ENCODE results near the gene PSG6. TPM values are rescaled to one million over a fixed set of nuclear protein-coding genes. Genes with fewer than 3 reads are reported as not detected.
"Not testable (repeated sequence)": the region's sequence is repeated elsewhere in the genome, so short reads cannot be mapped to it uniquely, and the experiment has no call there.

Gene PSG6
- total RNA-seq, 3 donors from 2014 or later (not counting 1 experiment from before 2014, with no cell fraction given) = not detected

DNA sequence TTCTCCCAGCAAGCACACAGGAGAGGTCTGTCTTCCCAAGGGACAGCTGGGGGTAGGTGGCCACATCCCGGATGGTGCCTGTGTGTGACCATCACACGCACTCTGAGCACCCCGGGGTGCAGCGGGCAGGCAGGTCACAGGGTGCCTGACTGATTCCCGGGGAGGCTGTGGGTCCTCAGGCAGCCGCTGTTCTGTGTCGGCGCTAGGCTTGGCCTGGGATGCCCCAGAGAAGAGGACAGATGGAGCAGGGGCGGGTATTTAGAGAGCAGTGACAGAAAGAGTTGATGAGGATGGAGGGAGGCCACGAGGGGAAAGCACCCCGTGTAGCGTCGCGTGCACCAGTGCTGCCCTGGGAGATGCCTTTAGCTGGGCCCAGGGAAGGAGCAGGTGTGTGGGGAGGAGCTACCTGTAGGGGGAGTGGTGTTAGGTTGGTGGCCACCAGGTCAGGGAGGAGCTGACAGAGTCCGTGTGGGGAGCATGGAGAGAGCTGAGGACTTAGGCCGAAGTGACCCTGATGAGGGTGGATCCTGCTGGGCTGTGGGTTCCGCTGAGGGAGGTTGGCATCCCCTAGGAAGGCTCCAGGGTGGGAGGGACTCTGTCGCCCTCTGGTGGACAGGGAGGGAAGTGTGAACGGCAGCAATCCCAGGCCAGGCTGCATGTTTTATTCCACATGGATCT, 60.7 kb downstream of the PSG6 start:
- H3K27ac ChIP-seq (ENCODE audit: low read length); ATAC-seq; H3K27me3 ChIP-seq (ENCODE audit: control insufficient read depth, insufficient read depth, low read length); H3K4me1 Mint-ChIP-seq; intact Hi-C loops (cut with micrococcal nuclease); H3K4me3 ChIP-seq (ENCODE audit: low read length); H3K36me3 ChIP-seq (ENCODE audit: control insufficient read depth, insufficient read depth, low read length); H3K9me3 ChIP-seq (ENCODE audit: control insufficient read depth, insufficient read depth, low read length); H3K9me3 Mint-ChIP-seq; H3K4me1 ChIP-seq (ENCODE audit: control insufficient read depth, insufficient read depth, low read length); H3K4me3 Mint-ChIP-seq; H3K27ac Mint-ChIP-seq; H3K36me3 Mint-ChIP-seq; H3K27me3 Mint-ChIP-seq (ENCODE audit: low read depth in 2 of 2): not testable (repeated sequence)
- peak in 1 of 2 donors; percentile 37 for DNase-seq
- TF ChIP-seq CTCF (IDR thresholded peaks at IDR 0.05) = peak; percentile 65
- WGBS (ENCODE audit: insufficient coverage) = 84% methylated on average over 18 of the region's 19 CpGs

DNA sequence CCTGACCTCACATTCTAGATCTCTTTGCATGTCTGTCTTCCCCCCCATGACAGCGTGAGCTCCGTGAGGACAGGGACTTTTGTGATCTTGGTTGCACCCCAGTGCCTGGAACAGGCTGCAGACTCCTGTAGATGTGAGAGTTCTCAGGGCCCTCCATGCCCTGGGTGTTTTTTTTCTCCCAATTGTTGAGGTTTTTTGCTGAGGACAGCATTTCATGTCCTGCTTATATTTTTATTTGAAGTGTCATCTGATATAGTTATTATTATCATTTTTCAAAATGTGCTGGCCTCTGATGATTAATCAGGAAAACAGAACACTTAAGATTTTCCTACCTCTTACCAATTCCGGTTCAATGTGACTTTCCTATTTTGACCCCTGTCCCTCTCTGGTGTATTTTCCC, 62.9 kb downstream of the PSG6 start:
- H3K4me3 Mint-ChIP-seq; DNase-seq; ATAC-seq; H3K36me3 Mint-ChIP-seq; H3K27me3 ChIP-seq (ENCODE audit: control insufficient read depth, insufficient read depth, low read length); H3K4me3 ChIP-seq (ENCODE audit: low read length); intact Hi-C loops (cut with micrococcal nuclease); H3K9me3 Mint-ChIP-seq; H3K4me1 Mint-ChIP-seq; H3K27ac Mint-ChIP-seq; H3K4me1 ChIP-seq (ENCODE audit: control insufficient read depth, insufficient read depth, low read length); H3K36me3 ChIP-seq (ENCODE audit: control insufficient read depth, insufficient read depth, low read length); H3K27ac ChIP-seq (ENCODE audit: low read length); H3K27me3 Mint-ChIP-seq (ENCODE audit: low read depth in 2 of 2); H3K9me3 ChIP-seq (ENCODE audit: control insufficient read depth, insufficient read depth, low read length): not testable (repeated sequence)
- 96% methylated on average over 1 of the region's 3 CpGs for WGBS (ENCODE audit: insufficient coverage)

GRCh38 chr19:42853231-42853630, 64.5 kb downstream of the PSG6 start:
- intact Hi-C loops (cut with micrococcal nuclease); H3K27me3 Mint-ChIP-seq (ENCODE audit: low read depth in 2 of 2); ATAC-seq; H3K27me3 ChIP-seq (ENCODE audit: control insufficient read depth, insufficient read depth, low read length); H3K36me3 Mint-ChIP-seq; H3K4me1 Mint-ChIP-seq; H3K36me3 ChIP-seq (ENCODE audit: control insufficient read depth, insufficient read depth, low read length); DNase-seq; H3K9me3 ChIP-seq (ENCODE audit: control insufficient read depth, insufficient read depth, low read length); H3K4me3 Mint-ChIP-seq; H3K9me3 Mint-ChIP-seq; H3K27ac Mint-ChIP-seq; H3K4me3 ChIP-seq (ENCODE audit: low read length); H3K4me1 ChIP-seq (ENCODE audit: control insufficient read depth, insufficient read depth, low read length); H3K27ac ChIP-seq (ENCODE audit: low read length): not testable (repeated sequence)
- 100% methylated on average over 1 of the region's 1 CpG for WGBS (ENCODE audit: insufficient coverage)

GRCh38 chr19:42852821-42853220, 64.9 kb downstream of the PSG6 start:
- H3K4me3 Mint-ChIP-seq; H3K27me3 Mint-ChIP-seq (ENCODE audit: low read depth in 2 of 2); H3K36me3 ChIP-seq (ENCODE audit: control insufficient read depth, insufficient read depth, low read length); intact Hi-C loops (cut with micrococcal nuclease); H3K36me3 Mint-ChIP-seq; H3K9me3 ChIP-seq (ENCODE audit: control insufficient read depth, insufficient read depth, low read length); H3K4me3 ChIP-seq (ENCODE audit: low read length); ATAC-seq; H3K27ac Mint-ChIP-seq; H3K4me1 Mint-ChIP-seq; H3K4me1 ChIP-seq (ENCODE audit: control insufficient read depth, insufficient read depth, low read length); H3K9me3 Mint-ChIP-seq; H3K27ac ChIP-seq (ENCODE audit: low read length); DNase-seq; H3K27me3 ChIP-seq (ENCODE audit: control insufficient read depth, insufficient read depth, low read length): not testable (repeated sequence)

Other genes starting within 250 kb of the PSG6 start
- not detected for gene PSG3, start 177.4 kb downstream of the PSG6 start, total RNA-seq
- not detected for gene PSG8, start 152.2 kb downstream of the PSG6 start, total RNA-seq
- gene PSG1, start 38.2 kb downstream of the PSG6 start, total RNA-seq = not detected
- not detected for gene PSG7, start 19.3 kb upstream of the PSG6 start, total RNA-seq
- not detected for gene PSG11, start 108.6 kb upstream of the PSG6 start, total RNA-seq
- gene PSG2, start 164.8 kb upstream of the PSG6 start, total RNA-seq = not detected